ENCODE data around the gene MRM3.
"Not testable (repeated sequence)": the region's sequence is repeated elsewhere in the genome, so short reads cannot be mapped to it uniquely, and the experiment has no call there.

The MRM3 gene

GRCh38 chr17:802481-802880, 20.3 kb downstream of the MRM3 start:
- TF ChIP-seq ZFX (IDR thresholded peaks at IDR 0.05) (no peak), CTCF (conservative IDR thresholded peaks at IDR 0.05) (no peak)
- H3K27ac ChIP-seq = no peak overlapping the region

GRCh38 chr17:802901-803881, 21.0 kb downstream of the MRM3 start:
- no peak for TF ChIP-seq CTCF (conservative IDR thresholded peaks at IDR 0.05)
- no peak for TF ChIP-seq ZFX (IDR thresholded peaks at IDR 0.05)

DNA sequence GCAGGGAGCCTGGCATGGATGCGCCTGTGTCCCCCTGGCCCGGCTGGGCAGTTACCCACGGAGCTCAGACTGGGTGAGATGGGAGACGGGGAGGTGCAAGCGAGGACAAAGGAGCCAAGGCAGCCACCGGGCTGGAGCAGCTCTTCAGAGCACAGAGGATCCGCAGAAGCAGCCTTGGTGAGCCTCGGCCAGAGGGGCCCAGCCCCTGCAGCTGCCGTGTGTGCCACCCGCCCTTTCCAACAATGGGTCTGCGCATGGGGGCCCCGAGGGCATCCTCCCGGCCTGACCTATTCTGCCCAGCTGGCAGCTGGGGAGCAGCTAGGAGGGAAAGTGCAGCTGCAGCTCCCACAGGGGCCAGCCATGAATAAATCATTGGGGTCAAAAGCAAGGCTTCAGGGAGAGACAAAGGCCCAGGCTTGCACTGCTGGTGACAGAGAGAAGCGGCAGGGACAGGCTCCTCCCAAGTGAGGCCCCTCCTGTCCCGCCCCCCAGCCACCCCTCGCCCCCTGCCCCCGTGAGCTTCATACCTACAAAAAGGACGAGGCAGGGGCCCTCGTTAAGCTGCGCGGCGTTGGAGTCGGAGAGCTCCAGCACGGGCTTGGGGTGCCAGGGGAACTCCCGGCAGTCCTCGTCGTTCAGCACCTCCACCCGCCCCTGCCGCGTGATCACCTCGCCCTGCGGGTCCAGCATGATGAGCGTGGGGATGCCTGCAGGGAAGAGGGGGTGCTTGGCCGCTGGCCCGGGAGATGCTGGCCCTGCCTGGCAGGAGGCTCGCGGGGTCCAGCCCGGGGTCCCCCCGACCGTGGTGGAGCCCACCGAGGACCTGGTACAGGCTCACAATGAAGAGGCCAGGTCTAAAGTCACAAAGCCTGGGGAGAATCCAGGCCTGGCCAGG, 22.6 kb downstream of the MRM3 start:
- no peak overlapping the region for H3K27ac ChIP-seq
- TF ChIP-seq CTCF (conservative IDR thresholded peaks at IDR 0.05) (no peak), ZFX (IDR thresholded peaks at IDR 0.05) (no peak)

More at GRCh38 chr17:802901-803881, 21.0 kb downstream of the MRM3 start:
- H3K27ac ChIP-seq = no peak overlapping the region

- not testable (repeated sequence) for H3K27ac ChIP-seq
Measured at GRCh38 chr17:805886-806285, 23.7 kb downstream of the MRM3 start.

DNA sequence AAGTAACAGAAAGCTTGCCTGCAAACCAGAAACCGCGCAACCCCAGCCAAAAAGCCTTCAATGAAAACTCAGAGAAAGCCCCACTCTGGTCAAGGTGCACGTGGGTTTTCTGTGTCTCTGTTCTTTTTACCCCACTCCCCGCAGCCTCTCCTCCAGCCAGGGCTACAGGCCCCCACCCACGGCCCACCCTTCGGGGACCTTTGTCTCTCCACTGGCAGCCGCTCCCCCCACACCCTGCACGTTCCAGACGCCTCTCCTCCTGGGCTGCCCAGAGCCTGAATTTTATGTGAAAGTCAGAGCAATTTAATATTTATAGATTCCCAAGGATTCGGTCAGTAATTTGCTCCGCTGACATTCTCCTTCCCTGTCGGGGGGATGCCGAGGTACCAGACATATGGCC, 24.2 kb downstream of the MRM3 start:
- H3K27ac ChIP-seq = no peak overlapping the region
- TF ChIP-seq CTCF (conservative IDR thresholded peaks at IDR 0.05) (no peak), ZFX (IDR thresholded peaks at IDR 0.05) (no peak)

DNA sequence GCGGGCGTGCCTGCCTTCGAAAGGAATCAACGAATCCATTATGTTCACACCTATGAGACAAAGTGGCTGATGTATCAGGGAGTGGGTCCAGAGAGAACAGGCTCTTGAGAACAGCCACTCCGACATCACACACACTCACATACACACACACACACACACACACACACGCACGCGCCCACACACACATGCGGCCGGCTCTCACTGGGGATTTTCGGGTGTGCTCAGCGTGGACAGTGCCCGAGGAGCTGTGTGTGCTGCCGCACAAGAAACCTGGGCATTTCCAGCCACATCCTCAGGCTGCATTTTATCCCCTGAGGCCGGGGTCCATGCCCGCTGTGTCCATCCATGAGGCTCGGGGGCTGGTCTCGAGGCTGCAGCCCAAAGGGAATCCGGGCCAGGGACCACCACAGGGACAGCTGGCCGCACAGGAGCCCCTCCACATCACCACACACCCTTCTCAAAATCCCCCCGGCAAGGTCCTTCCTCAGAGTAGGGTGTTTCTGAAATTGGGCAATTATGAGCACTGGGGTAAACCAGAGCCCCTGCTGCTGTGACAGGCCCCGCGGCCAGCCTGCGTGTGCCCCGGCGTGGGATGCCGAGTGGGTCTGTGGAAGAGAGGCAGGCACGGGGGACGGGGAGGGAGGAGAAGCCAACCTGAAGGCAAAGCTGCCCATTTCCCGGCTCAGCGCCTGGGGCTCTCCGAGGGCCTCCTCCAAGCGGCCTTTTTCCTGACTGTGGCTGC, 24.8 kb downstream of the MRM3 start:
- no peak overlapping the region for H3K27ac ChIP-seq
- TF ChIP-seq CTCF (conservative IDR thresholded peaks at IDR 0.05) (no peak), ZFX (IDR thresholded peaks at IDR 0.05) (no peak)

DNA sequence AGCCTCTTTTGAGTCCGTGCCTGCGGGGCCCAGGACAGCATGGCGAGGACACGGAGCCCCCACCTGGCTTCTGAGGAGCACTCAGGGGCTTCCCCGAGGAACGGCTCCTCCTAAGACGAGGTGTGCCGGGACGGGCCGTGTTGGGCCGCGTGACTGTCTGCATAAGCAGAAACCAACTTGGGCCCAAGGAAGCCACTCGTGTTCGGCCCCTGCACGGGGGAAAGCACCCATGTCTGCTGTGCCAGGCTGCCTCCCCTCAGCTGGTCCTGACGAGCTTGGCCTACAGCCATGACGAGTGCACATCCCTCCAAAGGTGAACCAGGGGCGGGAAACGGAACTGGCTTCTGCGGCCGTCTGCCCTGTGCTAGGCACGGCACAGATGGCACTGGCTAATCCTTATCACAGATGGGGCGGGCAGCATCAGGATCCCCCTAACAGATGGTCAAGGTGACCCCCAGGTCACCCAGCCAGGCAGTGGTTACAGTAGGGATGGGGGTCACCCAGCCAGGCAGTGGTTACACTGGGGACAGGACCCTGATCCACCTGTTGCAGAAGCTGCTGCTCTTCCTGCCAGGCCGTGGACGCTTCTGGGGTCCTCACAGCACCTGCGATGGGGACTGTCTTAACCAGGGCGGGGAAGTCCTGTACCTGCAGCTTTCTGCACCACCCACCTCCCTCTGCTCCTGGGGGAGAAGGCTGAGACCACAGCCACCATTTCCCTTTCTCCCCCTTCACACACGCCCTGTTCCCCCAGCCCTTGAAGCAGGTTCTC, 25.6 kb downstream of the MRM3 start:
- TF ChIP-seq ZFX (IDR thresholded peaks at IDR 0.05) (no peak), CTCF (conservative IDR thresholded peaks at IDR 0.05) (no peak)
- H3K27ac ChIP-seq = no peak overlapping the region
